GM12892 (cell line): Measurements from ENCODE around the gene CLASP1.

Source experiments
- POLR2A ChIP-seq: IDR thresholded peaks from 2 replicates; pipeline ENCODE4 v1.6.1; 2011; ENCODE audit warnings: low read depth, low read length, control low read depth
- POLR2AphosphoS5 ChIP-seq: IDR thresholded peaks from 2 replicates; pipeline ENCODE4 v1.6.1; 2011; ENCODE audit warnings: low read depth, low read length, control low read depth
- TAF1 ChIP-seq: IDR thresholded peaks from 2 replicates; pipeline ENCODE4 v1.6.1; 2011; ENCODE audit warnings: low read depth, mild to moderate bottlenecking, control low read depth, low read length, borderline replicate concordance

DNA sequence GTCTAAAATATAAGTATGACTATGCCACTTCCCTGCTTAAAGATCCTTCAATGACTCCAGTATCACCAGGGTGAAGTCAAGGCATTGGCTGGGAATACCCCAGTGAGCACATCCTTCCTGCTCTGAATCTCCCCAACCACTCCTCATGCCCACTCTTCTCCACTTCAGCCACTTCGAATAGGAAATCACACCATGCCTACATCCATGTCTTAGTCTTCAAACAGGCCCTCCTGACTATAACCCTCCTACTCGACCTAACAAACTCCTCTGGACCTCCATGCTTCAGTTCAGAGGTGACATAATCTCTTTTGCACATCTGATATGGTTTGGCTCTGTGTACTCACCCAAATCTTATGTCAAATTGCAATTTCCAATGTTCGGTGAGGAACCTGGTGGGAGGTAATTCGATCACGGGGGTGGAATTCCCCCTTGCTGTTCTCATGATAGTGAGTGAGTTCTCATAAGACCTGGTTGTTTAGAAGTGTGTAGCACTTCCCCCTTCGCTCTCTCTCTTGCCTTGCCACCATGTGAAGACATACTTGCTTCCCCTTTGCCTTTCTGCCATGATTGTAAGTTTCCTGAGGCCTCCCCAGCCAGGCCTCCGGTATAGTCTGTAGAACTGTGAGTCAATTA lies 276.4 kb downstream of the CLASP1 start:
- TF ChIP-seq POLR2A (no peak), POLR2AphosphoS5 (no peak), TAF1 (no peak)
